WERI-Rb-1 (cell line): ENCODE results near the gene GJD2.

Source experiments
- DNase-seq: peaks from one replicate; pipeline ENCODE4 v3.0.0-alpha.2; 2020
- H3K27ac ChIP-seq: fragments of 250-450 bp; sonication (Bioruptor Pico); 2 replicates; pipeline ENCODE4 v1.5.1; 2020; ENCODE audit warnings: mild to moderate bottlenecking, moderate library complexity
- H3K27me3 ChIP-seq: fragments of 250-450 bp; sonication (Bioruptor Pico); 2 replicates; pipeline ENCODE4 v1.5.1; 2021; ENCODE audit warnings: mild to moderate bottlenecking, low read depth, moderate library complexity; ENCODE audit not compliant: insufficient read depth, severe bottlenecking
- H3K36me3 ChIP-seq: fragments of 250-450 bp; sonication (Bioruptor Pico); 2 replicates; pipeline ENCODE4 v1.5.1; 2020; ENCODE audit warnings: mild to moderate bottlenecking, moderate library complexity
- H3K4me3 ChIP-seq: 2 replicates; pipeline ENCODE4 v1.5.1; 2011; ENCODE audit warnings: low read depth, mild to moderate bottlenecking, control low read depth, low read length
- H3K9me3 ChIP-seq: fragments of 250-450 bp; sonication (Bioruptor Pico); 2 replicates; pipeline ENCODE4 v1.5.1; 2021; ENCODE audit warnings: mild to moderate bottlenecking, moderate library complexity; ENCODE audit not compliant: severe bottlenecking
- CTCF ChIP-seq: IDR thresholded peaks from 2 replicates; pipeline ENCODE4 v1.5.1; 2011; ENCODE audit warnings: low read depth, mild to moderate bottlenecking, control low read depth, inconsistent platforms, low read length

GJD2 gene

GRCh38 chr15:34738002-34738401 is 16.8 kb downstream of the GJD2 start:
- no peak for TF ChIP-seq CTCF
- H3K36me3 ChIP-seq = no peaks in the 10 kb centered on the region
- DNase-seq = no peak
- no peak overlapping the region for H3K27ac ChIP-seq
- H3K9me3 ChIP-seq = no peaks in the 10 kb centered on the region
- no peaks in the 10 kb centered on the region for H3K27me3 ChIP-seq
- H3K4me3 ChIP-seq = no peak overlapping the region

GRCh38 chr15:34737477-34737876 is 17.3 kb downstream of the GJD2 start:
- no peak overlapping the region for H3K27ac ChIP-seq
- TF ChIP-seq CTCF = no peak
- H3K36me3 ChIP-seq = no peaks in the 10 kb centered on the region
- H3K27me3 ChIP-seq = no peaks in the 10 kb centered on the region
- no peak overlapping the region for H3K4me3 ChIP-seq
- DNase-seq = no peak
- H3K9me3 ChIP-seq = peaks cover 2% of the 10 kb centered on the region

- H3K27ac ChIP-seq = peak overlapping the region; percentile 32; the same call in 1 of the 2 replicates
- no peak for DNase-seq
- H3K27me3 ChIP-seq = no peaks in the 10 kb centered on the region
- peaks cover 2% of the 10 kb centered on the region for H3K9me3 ChIP-seq
- H3K36me3 ChIP-seq = no peaks in the 10 kb centered on the region
- H3K4me3 ChIP-seq = no peak overlapping the region
- TF ChIP-seq CTCF = no peak
These were observed 20.5 kb downstream of the GJD2 start for GRCh38 chr15:34734303-34734702.

GRCh38 chr15:34733621-34734020 is 21.2 kb downstream of the GJD2 start:
- Histone ChIP-seq H3K27ac (no peak overlapping the region), H3K9me3 (peaks cover 2% of the 10 kb centered on the region), H3K27me3 (no peaks in the 10 kb centered on the region), H3K4me3 (no peak overlapping the region), H3K36me3 (no peaks in the 10 kb centered on the region)
- TF ChIP-seq CTCF = no peak
- no peak for DNase-seq

GRCh38 chr15:34732430-34732829 is 22.4 kb downstream of the GJD2 start:
- H3K4me3 ChIP-seq = no peak overlapping the region
- H3K27ac ChIP-seq = peak overlapping the region; percentile 36; the same call in 1 of the 2 replicates
- DNase-seq = no peak
- H3K36me3 ChIP-seq = no peaks in the 10 kb centered on the region
- no peaks in the 10 kb centered on the region for H3K27me3 ChIP-seq
- H3K9me3 ChIP-seq = peaks cover 2% of the 10 kb centered on the region
- no peak for TF ChIP-seq CTCF

GRCh38 chr15:34730701-34731100 is 24.1 kb downstream of the GJD2 start:
- no peaks in the 10 kb centered on the region for H3K36me3 ChIP-seq
- no peak for DNase-seq
- no peak for TF ChIP-seq CTCF
- H3K4me3 ChIP-seq = no peak overlapping the region
- no peaks in the 10 kb centered on the region for H3K27me3 ChIP-seq
- H3K27ac ChIP-seq = no peak overlapping the region
- peaks cover 2% of the 10 kb centered on the region for H3K9me3 ChIP-seq
